NCI-H1105 (cell line): Measurements from ENCODE around the gene LYRM9.
"Not testable (repeated sequence)": the region's sequence is repeated elsewhere in the genome, so short reads cannot be mapped to it uniquely, and the experiment has no call there.

Experiments
- DNase-seq: peaks from one replicate; lab custom pipeline; 2025; lab: John Stamatoyannopoulos, UW

The LYRM9 gene

DNA sequence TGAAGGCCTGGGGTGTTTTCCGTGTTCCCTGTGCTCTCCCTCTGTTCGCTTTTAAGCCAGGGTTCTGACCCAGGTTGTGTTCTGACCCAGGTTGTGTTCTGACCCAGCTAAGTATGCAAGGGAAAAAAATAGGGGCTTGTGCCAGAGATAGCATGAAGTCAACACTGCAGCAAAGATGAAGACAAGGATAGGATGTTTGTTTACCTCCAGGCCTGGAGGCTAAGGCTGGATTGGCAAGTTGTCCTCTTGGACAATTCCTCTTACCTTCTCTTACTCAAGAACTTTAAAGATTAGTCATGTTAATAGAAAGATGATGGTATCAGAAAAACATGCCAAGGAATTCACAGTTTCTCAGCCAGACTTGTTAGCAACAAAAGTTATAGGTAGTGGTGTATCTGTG, 19.4 kb downstream of the LYRM9 start:
- no peak for DNase-seq

DNA sequence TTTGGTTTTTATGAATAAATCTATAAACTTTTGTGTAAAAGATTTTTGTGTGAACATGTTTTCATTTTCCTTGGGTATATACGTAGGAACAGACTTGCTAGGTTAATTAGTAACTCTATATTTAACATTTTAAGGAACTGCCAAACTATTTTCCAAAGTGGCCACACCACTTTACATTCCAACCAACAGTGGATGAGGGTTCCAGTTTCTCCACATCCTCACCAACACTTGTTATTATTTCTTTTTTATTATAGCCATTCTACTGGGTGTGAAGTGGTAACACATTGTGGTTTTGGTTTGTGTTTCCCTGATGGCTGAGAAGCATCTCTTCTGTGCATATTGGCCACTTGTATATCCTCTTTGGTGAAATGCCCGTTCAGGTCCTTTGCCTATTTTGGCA, 20.0 kb downstream of the LYRM9 start:
- DNase-seq, result no peak

DNA sequence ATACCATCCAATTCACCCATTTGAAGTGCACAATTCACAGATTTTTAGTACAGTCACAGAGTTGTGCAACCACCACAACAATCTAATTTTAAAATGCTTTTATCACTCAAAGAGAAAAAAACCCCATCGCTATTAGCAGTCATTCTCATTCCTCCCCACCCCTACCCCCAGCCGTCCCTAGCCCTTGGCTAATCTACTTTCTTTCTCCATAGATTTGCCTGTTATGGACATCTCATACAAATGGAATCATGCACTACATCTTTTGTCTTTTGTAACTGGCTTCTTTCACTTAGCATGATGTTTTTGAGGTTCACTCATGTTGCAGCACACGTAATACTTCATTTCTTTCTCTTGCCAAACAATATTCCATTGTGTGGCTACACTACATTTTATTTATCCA, 20.4 kb downstream of the LYRM9 start:
- no peak for DNase-seq

DNA sequence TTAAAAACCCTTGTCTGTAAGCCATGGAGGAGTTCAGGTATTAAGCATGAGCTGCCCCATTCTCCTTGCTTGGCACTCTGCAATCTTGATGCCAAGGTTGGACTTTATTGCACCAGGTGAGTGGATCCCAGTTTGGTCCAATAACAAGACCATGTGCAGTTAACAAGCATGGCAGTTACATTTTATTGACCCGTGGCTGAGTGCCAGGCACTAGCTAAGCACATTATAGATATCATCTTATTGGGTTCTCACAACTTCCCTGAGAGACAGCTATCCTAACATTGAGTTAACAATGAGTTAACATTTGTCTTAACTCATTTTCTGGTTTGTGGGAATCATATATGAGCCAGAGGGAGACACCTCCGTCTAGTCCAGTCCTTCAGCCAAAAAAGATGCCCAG, 21.8 kb downstream of the LYRM9 start:
- DNase-seq, result no peak

DNA sequence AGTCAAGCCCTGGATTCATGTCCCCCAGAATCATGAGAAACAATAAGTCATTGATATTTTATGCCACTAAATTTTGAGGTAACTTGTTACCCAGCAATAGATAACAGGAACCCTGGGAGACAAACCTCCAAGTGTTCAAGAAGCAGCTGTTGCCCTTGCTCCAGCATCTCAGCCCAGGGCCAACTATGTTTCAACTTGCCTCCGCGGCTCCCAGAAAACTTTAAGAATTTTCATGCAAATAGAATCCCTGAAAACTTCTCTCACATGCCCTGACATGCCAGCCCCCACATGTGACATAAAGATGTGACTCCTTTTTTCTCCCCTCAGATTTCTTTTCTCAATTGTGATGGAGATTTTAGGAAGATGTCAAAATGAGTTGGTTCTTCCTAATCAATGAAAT, 22.8 kb downstream of the LYRM9 start:
- DNase-seq, result no peak

DNA sequence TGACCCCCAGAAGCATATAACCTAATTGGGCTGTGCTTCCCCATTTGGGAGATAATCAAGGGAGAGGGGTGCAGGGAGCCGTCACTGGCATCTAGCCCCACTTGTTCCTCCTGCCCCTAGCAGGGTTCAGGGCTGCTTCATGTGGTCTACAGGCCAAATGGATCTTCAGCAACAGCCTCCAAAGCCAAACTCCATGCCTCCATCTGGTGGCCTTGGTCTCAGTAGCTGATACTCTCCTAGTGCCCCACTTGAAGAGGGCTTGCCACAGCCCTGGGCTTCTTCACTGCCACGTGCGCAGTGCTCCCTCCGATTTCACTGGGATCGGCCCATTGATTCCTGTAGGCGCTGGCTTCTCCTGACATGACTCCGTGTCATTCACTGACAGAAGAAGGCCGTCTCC, 24.6 kb downstream of the LYRM9 start:
- no peak for DNase-seq

DNA sequence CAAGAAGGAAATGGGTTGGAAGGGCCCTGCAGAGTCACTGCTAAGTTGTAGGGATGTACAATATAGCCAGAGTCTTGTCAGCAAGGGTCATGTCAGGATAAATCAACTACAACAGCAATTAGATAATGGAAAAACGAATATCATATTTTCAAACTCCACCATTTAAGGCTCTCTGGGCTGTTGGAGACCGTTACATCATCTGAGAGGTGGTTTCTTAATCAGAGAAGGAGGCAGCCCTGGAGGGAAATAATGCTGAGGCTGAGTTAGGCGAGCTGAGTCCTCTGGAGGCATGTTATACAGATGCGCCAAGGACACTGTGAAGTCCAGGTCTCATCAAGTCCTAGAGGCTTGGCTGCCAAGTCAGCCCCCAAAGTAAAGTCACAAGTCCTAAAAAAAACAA, 30.3 kb downstream of the LYRM9 start:
- no peak for DNase-seq

DNA sequence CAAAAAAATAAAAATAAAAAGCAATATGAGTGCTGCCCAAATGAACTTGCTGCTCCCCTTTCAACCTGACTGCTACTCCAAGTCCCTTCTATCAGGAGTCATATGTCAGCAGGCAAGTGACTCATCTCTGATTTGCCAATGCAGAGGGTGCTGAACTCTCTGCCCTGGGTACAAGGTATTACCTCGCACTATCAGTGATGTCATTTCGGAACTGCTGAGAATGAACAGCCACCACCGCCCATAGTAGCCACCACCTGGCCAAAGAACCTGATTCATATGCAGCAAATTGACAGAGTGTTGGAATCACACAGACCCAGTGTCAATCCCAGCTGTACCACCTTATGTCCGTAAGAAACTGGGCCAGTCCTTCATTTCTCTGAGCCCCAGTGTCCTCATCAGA, 31.2 kb downstream of the LYRM9 start:
- no peak for DNase-seq

DNA sequence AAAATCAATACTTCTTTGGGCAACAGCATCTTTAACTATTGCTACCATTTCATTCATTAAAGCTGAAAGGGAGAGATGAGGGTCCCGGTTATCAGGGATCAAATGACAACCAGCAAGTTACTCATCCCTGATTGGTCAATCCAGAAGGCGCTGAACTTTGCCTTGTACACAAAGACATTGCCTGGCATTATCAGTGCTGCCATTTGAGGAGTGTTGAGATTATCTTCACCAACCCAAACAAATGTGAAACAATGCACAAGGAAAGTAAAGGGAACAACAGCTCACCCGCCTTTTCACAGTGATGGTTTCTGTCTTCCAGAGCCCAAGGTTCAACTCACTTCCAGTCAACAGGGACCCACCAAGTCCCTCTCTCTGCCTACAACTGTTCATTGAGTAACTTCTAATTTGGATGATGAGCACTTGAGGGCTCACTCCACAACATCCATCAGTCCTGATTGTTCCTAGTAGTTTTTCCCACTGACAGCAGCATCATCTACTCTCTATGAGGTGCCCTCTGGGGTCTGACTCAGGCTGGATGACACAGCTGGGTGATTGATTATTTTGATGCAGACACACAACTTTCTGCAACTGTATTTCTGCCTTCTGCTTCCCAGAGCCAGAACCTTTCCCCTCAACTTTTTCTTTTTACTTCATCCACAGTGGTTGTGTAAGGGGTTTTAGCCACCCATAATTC, 32.0 kb downstream of the LYRM9 start:
- no peak for DNase-seq

DNA sequence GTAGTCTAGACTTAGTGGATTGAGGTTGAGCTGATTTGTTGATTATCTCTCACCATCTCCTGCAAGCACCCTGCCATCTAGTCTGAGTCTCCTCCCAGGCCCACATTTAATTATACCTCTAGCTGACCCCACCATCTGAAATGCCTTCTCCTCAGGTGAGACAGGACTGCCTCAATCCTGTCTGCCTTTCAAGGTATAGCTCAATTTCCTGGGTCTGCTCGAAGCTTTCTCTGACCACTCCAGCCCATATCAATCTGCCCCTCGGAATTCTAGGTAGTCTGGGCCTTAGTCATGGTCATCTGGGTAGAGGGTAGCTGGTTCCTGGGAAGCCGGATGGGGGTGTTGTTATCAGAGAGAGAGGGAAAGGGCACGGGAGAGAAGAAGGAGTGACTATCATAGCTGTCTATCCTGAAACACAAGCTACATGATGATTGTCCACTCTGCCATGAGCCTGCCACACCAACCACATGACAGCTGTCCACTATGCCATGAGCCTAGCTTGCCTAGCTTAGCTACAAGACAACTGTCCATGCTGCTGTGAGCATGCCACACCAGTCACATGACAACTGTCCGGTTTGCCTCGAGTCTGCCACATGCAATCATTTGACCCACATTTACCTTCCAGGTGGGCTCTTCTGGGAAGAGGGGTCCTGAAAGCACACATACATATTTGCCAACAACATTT, 34.4 kb downstream of the LYRM9 start:
- no peak for DNase-seq

DNA sequence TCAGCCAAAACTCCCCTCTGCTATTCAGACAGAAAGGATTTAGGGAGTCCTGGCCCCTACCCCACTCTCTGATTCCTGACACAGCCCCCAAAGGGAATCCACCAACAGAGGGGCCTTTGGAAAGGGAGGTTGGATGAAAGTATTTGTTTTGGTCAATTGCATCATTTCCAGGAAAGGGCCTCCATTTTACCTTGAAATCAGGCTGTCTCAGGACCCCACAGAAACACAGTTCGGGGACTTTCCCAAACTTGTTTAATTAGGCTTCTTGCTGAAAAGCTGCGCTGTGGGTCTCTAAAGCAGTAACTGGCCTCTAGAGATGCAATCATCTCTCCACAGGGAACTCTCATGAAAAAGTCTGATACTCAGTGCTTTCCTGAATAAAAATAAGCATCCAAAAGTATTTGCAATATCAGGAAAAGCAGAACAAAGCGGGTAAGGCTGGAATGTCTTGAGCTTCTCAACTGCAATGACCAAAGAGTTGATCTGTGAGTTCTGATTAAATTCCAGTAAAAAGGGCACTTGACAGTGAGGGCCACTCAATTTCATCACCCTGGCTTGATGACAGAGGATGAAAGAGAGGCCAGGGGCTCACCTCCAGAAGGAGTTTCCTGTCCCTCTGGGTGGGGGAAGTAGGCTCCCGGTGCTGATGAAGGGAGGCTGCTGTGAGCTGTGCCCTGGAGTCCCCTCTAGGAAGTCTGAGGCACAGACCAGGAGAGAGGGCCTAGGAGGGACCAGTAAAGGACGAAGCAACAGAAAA, 36.3 kb downstream of the LYRM9 start:
- no peak for DNase-seq

DNA sequence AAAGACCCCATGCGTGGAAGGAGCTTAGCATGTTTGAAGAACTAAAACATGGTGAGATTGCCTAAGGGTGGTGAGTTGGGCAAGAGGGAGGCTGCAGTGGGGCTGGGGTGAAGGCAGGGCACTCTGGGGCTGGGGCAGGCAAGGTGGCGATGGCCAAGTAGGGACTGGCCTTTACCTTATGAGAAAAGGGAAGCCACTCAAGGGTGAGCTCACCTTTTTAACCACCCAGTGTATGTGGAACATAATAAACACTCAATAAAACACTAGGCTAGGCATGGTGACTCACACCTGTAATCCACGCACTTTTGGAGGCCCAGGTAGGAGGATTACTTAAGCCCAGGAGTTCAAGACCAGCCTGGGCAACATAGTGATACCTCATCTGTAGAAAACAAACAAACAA, 37.7 kb downstream of the LYRM9 start:
- no peak for DNase-seq

DNA sequence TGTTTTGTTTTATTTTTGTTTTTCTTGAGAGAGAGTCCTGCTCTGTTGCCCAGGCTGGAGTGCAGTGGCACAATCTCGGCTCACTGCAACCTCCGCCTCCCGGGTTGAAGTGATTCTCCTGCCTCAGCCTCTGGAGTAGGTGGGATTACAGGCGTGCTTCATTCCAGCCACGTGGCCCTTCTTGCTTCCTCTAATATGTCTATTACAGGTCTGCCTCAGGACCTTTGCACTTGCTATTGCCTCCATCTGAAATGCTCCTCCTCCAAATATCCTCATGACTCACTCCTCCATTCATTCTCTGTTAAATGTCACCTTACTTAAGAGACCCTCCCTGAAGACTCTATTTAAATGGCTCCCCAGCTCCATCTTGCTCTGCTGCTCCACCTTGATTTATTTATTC, 39.0 kb downstream of the LYRM9 start:
- no peak for DNase-seq

DNA sequence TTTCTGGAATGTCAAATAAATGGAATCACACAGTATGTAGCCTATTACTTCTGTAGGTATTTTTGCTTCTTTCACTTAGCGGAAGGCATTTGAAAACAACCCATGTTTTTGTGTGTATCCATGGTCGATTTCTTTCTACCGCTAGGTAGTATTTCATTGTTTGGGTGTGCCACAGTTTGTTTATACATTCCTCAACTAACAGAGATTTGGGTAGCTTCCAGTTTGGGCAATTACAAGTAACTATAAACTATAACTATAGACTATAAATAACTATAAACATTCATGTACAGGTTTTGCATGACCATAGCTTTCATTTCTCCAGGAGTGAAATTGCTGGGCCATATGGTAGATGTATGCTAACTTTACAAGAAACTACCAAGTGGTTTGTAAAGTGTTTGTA, 40.1 kb downstream of the LYRM9 start:
- no peak for DNase-seq

DNA sequence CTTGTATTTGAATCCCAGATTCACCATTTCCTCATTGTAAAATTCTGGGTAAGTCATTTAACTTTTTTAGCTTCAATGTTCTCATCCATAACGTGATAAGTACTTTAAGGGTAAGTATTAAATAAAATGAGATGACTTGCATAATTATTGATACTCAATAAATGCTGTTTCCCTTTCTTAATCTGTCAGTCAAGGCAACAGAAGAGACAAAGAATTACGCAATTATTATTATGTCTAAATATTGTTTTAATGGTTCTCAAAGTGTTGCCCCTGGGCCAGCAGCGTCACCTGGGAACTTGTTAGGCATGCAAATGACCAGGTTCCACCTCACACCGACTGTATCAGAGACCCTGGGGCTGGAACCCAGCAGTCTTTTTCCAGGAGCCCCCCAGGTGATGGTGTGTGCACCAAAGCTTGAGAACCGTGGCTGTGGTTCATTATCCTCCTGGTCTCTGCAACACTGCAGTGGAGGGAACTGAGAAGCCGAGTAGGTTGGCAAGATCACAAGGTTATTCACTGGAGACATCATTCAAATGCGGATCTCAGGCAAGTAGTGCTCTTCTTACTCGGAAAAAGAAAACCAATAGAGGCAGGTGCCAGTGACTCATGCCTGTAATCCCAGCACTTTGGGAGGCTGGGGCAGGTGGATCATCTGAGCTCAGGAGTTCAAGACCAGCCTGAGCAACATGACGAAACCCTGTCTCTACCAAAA, 43.5 kb downstream of the LYRM9 start:
- no peak for DNase-seq

DNA sequence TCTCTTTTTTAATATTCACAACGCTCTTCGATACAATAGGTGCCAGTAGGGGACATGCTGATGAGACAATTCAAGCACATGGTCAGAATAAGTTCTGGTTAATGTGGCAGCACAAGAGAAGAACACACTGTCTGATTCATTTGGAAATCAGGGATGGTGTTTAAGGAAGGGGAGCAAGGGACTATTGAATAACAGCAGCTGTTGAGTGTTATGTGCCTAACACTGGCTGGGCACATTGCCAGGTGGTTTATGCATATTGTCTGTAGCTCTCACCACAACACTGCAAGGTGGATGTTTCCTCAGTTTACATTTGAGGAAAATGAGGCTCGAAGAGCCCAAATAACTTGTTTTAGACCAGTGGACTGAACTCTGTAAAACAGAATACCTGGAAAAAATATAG, 44.2 kb downstream of the LYRM9 start:
- peak; percentile 52 for DNase-seq

DNA sequence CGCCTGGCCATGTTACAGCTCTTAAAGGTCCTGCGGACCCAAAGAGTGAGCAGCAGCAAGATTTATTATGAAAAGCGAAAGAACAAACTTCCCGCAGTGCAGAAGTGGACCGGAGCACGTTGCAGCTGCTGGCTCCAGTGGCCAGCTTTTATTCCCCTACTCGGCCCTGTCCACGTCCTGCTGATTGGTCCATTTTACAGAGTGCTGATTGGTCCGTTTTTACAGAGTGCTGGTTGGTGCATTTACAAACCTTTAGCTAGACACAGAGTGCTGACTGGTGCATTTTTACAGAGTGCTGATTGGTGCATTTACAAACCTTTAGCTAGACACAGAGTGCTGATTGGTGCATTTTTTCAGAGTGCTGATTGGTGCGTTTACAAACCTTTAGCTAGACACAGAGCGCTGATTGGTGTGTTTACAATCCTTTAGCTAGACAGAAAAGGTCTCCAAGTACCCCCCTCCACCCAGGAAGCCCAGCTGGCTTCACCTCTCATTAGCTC, 46.3 kb downstream of the LYRM9 start:
- not testable (repeated sequence) for DNase-seq

DNA sequence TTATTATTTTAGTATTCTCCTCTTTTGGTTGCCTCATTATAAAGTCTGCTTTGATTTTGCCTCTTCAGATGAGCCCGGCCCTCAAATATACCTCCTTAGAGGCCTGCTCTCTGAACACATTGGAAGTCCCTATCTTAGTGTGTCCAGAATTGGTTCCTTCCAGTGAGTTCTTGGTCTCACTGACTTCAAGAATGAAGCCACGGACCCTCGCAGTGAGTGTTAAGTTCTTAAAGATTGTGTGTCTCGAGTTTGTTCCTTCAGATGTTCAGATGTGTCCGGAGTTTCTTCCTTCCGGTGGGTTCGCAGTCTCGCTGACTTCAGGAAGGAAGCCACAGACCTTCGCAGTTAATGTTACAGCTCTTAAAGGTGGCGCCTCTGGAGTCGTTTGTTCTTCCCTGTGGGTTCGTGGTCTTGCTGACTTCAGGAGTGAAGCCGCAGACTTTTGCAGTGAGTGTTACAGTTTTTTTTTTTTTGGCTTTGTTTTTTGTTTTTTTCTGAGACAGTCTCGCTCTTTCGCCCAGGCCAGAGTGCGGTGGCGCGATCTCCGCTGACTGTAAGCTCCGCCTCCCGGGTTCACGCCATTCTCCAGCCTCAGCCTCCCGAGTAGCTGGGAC, 47.0 kb downstream of the LYRM9 start:
- no peak for DNase-seq

DNA sequence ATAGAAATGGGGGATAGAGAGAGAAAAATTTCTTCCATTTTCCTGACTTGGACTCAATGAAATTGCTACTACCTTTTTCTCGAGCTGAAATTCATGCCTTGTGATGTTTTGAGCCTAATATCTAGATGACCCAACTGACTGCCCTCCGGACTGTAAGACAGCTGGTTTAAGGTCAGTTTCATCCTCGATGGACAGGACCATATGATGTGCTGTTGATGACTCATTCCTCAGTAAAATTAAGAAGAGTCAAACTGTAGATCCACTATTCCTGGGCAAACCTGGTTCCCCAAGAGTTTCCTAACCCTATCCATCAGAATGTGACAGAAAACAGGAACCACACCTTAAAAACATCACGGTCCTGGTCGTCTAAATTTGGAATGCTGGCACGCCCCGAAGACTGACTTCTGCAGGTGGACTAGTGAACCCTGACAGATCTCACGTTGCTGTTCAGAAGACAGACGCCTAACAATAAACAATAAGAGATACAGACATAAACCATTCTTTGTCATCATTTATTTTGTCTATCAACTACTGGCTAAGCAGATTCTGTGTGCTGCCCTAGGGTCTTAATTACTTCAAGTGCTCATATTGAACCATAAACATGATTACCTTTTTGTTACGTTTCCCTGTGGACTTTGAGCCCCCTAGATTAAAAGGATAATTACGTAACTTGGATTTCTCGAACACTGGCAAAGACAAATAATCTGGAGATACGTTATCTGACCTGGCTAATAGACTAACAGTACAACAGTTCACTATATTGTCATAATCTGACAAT, 47.7 kb downstream of the LYRM9 start:
- no peak for DNase-seq

DNA sequence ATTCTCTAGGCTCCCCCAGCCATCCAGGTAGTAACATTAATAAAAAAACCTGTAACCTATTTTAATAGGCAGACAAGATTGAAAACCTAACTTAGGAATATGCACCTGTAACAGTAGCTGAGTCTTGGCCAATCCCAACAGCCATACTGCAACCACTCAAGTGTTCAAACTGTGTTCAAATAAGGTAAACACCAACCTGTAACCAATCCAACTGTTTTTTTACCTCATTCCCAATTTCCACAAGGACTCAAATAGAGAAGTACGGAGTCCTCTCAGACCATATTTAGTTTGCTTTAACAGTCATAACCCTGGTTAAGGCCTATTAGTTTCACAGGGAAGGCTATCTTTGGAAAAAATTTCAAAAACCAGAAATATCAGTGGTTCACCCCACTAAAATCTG, 52.5 kb downstream of the LYRM9 start:
- DNase-seq, result no peak

DNA sequence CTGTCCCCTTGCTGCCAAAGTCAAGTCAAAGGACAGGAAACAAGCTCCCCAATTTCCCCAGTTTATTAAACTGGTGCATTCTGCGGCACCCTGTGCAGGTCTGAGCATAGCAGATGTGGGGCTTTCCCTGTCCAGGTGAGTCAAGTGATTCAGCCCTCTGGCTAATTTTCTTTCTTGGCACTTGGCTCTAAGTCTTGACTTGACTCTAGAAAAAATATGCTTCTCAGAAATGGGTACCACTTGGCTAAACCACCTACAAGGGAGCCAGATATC, 52.8 kb downstream of the LYRM9 start:
- DNase-seq, result not testable (repeated sequence)
